Kidney (tissue), 14 donors: ENCODE results near the gene COX6B2. TPM values are rescaled to one million over a fixed set of nuclear protein-coding genes. Genes with fewer than 3 reads are reported as not detected.
A peak's percentile ranks its signal among the peaks of the same experiment; 100 is the strongest.
"Not testable (repeated sequence)": the region's sequence is repeated elsewhere in the genome, so short reads cannot be mapped to it uniquely, and the experiment has no call there.

Experiments
- DNase-seq, 5 donors: peaks; one replicate each; pipeline ENCODE4 v3.0.0-alpha.2; 2013 to 2020
- FAIRE-seq: peaks from 2 replicates; lab custom pipeline; 2012; peaks lifted over from hg19 to GRCh38; lab: Jason Lieb, UNC
- H3K27ac ChIP-seq, 2 donors: one replicate each; pipeline ENCODE4 v1.7.0; 2013; ENCODE audit warnings: low read depth in 2 of 2, low read length in 2 of 2, inconsistent platforms in 1 of 2
- H3K27me3 ChIP-seq: one replicate; pipeline ENCODE4 v1.7.1; 2013; ENCODE audit warnings: low read length, inconsistent platforms; ENCODE audit not compliant: control insufficient read depth, insufficient read depth
- H3K36me3 ChIP-seq, 3 donors: one replicate each; pipeline versions ENCODE4 v1.7.0 to v1.7.1; 2013; ENCODE audit warnings: low read length in 3 of 3, control low read depth in 1 of 3, inconsistent platforms in 1 of 3; ENCODE audit not compliant: insufficient read depth in 3 of 3, control insufficient read depth in 2 of 3
- H3K4me1 ChIP-seq, 3 donors: one replicate each; pipeline versions ENCODE4 v1.7.0 to v1.7.1; 2013; ENCODE audit warnings: low read length in 3 of 3, inconsistent platforms in 1 of 3, low read depth in 1 of 3; ENCODE audit not compliant: control insufficient read depth in 2 of 3, insufficient read depth in 2 of 3
- H3K4me3 ChIP-seq, 3 donors: one replicate each; pipeline versions ENCODE4 v1.7.0 to v1.8.1; 2013; ENCODE audit warnings: low read length in 3 of 3, control low read depth in 1 of 3, inconsistent platforms in 1 of 3
- H3K9ac ChIP-seq, 3 donors: one replicate each; pipeline versions ENCODE4 v1.7.0 to v1.7.1; 2013; ENCODE audit warnings: low read length in 3 of 3, control low read depth in 1 of 3, inconsistent platforms in 1 of 3
- H3K9me3 ChIP-seq, 3 donors: one replicate each; pipeline versions ENCODE4 v1.7.0 to v1.7.1; 2013; ENCODE audit warnings: low read length in 3 of 3, control low read depth in 1 of 3, inconsistent platforms in 1 of 3; ENCODE audit not compliant: control insufficient read depth in 2 of 3, insufficient read depth in 1 of 3
- intact Hi-C: fragments of 100-400 bp; cut with DNase I; formaldehyde crosslinking; loops from one replicate; pipeline ENCODE4 v1.11.1; 2022
- polyA plus RNA-seq: library from polyadenylated mRNA; stranded (reverse); fragments of 350-450 nt; fragmentation: Illumina TruSeq; extraction: RNeasy Lipid Tissue Mini Kit (QIAGEN cat#74804); gene quantifications from one replicate; pipeline ENCODE4 v1.2.3, GENCODE V29; 2014; ENCODE audit warnings: low read depth, low replicate concordance; ENCODE audit not compliant: insufficient read depth
- total RNA-seq: library from RNA; stranded (reverse); fragmentation: NEBNext Ultra II Directional; extraction: Animal tissue kit (Norgen Biotek cat#: 25700); gene quantifications from one replicate; pipeline ENCODE4 v1.2.1, GENCODE V29; 2021
- TF ChIP-seq, protein P1 (sequence below): IDR thresholded peaks from 3 replicates; pipeline ENCODE4 v1.5.1; 2012; ENCODE audit warnings: mild to moderate bottlenecking, moderate library complexity, borderline replicate concordance; ENCODE audit not compliant: insufficient read depth; ENCODE audit errors: extremely low read depth
- donor health status: control.
- donor health status: control.
- donor health status: control.
- donor health status: control.
- donor health status: control.
- donor health status: DM: yes; HTN: yes; CAD: no.
- donor health status: Normal renal cell carcinoma (clear cell type).

COX6B2 gene
- total and polyA plus RNA-seq, 2 donors from 2014 or later: 0.62 to 3.8 TPM

DNA sequence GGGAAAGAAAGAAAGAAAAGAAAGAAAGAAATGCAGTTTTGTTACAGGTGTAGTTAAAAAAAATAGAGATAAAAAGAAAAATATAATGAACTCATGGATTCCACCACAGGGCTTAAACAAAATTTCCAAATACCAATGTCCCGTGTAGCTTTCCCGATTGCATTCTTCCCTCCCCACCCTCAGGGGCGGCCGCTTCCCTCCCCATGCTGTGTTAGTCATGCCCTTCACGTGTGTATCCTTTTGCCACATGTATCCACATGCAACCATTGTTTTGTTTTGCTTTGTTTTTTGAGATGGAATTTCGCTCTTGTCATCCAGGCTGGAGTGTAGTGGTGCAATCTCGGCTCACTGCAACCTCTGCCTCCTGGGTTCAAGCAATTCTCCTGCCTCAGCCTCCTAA is 18.4 kb downstream of the COX6B2 start:
- Histone ChIP-seq H3K9me3 (no peaks in the 10 kb centered on the region), H3K27ac (no peak overlapping the region), H3K9ac (no peak overlapping the region), H3K36me3 (no peaks in the 10 kb centered on the region), H3K4me3 (no peak overlapping the region), H3K27me3 (no peaks in the 10 kb centered on the region), H3K4me1 (peaks cover 0 to 12% (median 0%) of the 10 kb centered on the region in 3 donors)
- TF ChIP-seq, protein P1, sequence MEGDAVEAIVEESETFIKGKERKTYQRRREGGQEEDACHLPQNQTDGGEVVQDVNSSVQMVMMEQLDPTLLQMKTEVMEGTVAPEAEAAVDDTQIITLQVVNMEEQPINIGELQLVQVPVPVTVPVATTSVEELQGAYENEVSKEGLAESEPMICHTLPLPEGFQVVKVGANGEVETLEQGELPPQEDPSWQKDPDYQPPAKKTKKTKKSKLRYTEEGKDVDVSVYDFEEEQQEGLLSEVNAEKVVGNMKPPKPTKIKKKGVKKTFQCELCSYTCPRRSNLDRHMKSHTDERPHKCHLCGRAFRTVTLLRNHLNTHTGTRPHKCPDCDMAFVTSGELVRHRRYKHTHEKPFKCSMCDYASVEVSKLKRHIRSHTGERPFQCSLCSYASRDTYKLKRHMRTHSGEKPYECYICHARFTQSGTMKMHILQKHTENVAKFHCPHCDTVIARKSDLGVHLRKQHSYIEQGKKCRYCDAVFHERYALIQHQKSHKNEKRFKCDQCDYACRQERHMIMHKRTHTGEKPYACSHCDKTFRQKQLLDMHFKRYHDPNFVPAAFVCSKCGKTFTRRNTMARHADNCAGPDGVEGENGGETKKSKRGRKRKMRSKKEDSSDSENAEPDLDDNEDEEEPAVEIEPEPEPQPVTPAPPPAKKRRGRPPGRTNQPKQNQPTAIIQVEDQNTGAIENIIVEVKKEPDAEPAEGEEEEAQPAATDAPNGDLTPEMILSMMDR: no peak
- FAIRE-seq (no peak), DNase-seq (no peak)
- intact Hi-C loops: no loop called here

DNA sequence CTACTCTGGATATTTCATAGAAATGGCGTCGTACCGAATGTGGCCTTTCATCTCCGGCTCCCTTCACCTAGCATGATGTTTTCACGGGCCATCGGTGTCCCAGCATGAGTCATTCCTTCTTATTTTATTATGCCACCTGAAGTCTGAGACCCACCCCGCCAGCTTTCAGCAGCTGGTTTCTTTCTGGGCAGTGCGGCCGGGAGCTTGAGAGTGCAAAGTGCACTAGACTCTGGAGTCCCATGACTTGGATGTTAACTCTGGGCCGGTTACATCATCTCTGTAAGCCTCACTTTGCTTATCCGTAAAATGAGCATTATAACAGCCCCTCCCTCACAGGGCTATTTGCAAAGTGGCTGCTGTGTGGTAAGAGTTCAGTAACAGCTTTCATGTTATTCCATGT is 20.6 kb downstream of the COX6B2 start:
- Histone ChIP-seq H3K9ac (peak overlapping the region in 1 of 3 donors; percentile 41), H3K9me3 (no peaks in the 10 kb centered on the region), H3K36me3 (no peaks in the 10 kb centered on the region), H3K4me3 (peak overlapping the region in 2 of 3 donors; percentile 60 to 70), H3K27ac (peak overlapping the region; percentile 45 to 76), H3K27me3 (no peaks in the 10 kb centered on the region), H3K4me1 (peaks cover 0 to 4% (median 0%) of the 10 kb centered on the region in 3 donors)
- no peak for FAIRE-seq
- intact Hi-C loops: no loop called here
- TF ChIP-seq, protein P1: no peak
- peak in 2 of 5 donors; percentile 64 to 79 for DNase-seq

DNA sequence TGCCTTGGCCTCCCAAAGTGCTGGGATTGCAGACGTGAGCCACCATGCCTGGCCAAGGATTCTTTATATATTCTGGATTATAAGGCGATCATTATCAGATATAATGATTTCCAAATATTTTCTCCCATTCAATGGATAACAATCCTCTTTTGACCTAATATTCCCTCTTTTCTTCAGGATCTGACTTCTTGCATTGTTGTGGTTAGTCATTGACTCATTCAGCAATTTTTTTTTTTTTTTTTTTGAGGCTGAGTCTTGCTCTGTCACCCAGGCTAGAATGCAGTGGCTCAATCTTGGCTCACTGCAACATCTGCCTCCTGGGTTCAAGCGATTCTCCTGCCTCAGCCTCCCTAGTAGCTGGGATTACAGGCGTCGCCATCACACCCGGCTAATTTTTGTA is 24.7 kb downstream of the COX6B2 start:
- H3K4me3 ChIP-seq, intact Hi-C loops, H3K9ac ChIP-seq, H3K27ac ChIP-seq, FAIRE-seq, DNase-seq, H3K27me3 ChIP-seq, H3K4me1 ChIP-seq, H3K9me3 ChIP-seq, H3K36me3 ChIP-seq: not testable (repeated sequence)

DNA sequence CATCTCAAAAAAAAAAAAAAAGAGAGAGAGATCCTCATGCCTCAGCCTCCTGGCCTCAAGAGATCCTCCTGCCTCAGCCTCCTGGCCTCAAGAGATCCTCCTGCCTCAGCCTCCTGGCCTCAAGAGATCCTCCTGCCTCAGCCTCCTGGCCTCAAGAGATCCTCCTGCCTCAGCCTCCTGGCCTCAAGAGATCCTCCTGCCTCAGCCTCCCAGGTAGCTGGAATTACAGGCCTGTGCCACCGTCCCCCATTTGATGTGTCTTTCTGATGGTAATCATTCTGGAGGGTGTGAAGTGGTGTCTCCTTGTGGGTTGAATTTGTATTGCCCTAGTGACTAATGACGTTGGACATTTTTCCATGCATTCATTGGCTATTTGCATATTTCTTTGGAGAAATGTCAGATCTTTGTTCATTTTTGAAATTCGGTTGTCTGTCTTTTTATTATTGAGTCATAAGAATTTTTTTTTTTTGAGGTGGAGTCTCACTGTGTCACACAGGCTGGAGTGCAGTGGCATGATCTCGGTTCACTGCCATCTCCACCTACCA is 25.7 kb downstream of the COX6B2 start:
- H3K4me1 ChIP-seq, DNase-seq, FAIRE-seq, intact Hi-C loops, H3K9me3 ChIP-seq, H3K27me3 ChIP-seq, H3K4me3 ChIP-seq, H3K9ac ChIP-seq, H3K27ac ChIP-seq, H3K36me3 ChIP-seq: not testable (repeated sequence)
